T1000 (cell line): ENCODE results near the gene ZNF507.
"Not testable (repeated sequence)": the region's sequence is repeated elsewhere in the genome, so short reads cannot be mapped to it uniquely, and the experiment has no call there.

Experiments used
- DNase-seq: peaks from one replicate; lab custom pipeline; 2025; ENCODE audit warnings: mixed read lengths; lab: John Stamatoyannopoulos, UW

ZNF507 gene

GRCh38 chr19:32415246-32415645 is 69.8 kb downstream of the ZNF507 start:
- DNase-seq, result no peak

DNA sequence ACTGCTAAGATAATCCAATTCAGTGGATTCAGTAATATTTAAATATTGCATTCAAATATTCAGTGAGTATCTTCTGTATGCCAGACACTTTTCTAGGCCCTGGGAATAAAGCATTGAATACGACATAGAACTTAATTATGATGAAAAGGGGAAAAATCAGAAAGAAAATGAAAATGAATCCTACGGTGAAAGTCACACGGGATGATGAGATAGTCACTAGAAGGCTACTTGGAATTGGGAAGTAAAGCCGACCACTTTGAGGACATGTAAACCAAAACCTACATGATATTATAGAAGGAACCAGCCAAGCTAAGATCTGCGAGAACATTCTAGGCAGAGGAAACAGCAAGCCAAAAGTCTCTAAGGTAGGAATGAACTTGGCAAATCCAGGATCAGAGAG is 70.3 kb downstream of the ZNF507 start:
- no peak for DNase-seq

- no peak for DNase-seq
Measured at GRCh38 chr19:32416749-32417456, 71.5 kb downstream of the ZNF507 start.

- DNase-seq, result no peak
Measured at GRCh38 chr19:32418155-32418554, 72.7 kb downstream of the ZNF507 start.

DNA sequence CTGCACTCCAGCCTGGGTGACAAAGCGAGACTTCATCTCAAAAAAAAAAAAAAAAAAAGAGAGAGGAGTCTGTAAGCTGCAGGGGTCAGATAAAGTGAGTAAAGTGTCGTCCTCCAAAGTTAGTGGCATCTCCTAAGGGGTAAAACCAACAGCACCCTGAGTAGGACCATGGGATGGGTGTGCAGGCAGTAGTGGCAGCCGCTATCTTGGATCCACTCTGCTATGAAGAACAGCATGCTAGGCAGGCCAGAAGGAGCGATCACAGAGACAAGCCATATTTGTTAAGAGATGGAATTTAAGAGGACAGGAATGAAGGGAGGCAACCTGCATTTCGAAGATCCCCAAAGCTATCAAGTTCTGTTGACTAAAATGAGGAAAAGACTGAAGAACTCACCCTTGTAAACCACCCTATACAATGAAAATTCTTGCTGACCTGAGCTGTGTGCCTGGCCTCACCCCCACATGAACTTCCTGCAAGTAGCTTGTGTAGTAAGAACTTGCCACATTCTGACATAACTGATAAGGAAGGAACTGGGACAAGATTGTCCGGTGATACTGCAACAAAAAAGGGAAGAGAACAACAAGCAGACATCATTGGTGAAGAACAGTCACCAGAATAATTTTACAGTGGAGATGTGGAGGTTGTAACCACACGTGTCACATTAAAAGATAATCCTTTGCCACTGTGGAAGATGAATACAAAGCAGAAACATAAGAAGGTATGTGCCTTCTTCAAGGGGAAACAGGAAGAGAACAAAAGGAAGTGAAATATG is 76.4 kb downstream of the ZNF507 start:
- no peak for DNase-seq

- DNase-seq, result no peak
Measured at GRCh38 chr19:32422435-32422834, 77.0 kb downstream of the ZNF507 start.

GRCh38 chr19:32423944-32424343 is 78.5 kb downstream of the ZNF507 start:
- not testable (repeated sequence) for DNase-seq

DNA sequence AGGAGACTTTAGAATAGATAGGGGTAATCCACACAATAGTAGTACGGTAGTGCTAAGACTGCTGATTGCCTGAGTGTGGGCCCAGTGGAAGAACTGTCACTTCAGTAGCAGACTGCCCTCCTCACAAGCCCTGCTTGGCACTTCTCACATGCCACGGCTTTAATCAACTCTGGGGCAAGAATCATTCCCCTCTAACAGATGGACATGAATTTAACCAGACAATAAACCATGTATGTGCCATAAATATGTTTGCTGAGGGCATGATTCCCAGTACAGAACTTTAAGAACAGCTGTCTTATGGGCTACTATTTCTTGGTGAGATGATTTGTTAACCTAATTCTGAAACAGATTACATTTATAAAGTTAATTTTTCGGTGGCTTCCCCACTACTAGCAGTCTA is 82.1 kb downstream of the ZNF507 start:
- DNase-seq, result no peak

GRCh38 chr19:32436692-32437091 is 91.3 kb downstream of the ZNF507 start:
- no peak for DNase-seq

DNA sequence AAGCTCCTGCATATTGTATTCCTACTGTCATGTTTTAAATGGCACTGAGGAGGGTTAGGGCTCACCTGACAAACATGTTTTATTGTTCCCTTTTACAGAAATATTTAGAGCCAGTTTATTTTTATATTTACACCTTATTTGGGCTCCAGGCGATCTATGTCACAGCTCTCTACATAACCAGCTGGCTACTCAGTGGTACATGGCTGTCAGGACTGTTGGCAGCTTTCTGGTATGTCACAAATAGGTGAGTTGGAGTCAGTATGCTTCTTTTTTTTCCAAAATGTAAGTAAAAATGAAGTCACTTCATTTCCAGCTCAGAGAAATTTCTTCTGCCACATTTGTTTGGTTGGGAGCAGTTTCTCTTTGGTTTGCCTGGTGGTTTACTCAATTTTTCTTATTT is 91.7 kb downstream of the ZNF507 start:
- DNase-seq, result no peak
